ENCODE data around the gene OPRPN. TPM values are rescaled to one million over a fixed set of nuclear protein-coding genes. Genes with fewer than 3 reads are reported as not detected.

Gene OPRPN
- total and polyA plus RNA-seq, 4 donors: not detected

DNA sequence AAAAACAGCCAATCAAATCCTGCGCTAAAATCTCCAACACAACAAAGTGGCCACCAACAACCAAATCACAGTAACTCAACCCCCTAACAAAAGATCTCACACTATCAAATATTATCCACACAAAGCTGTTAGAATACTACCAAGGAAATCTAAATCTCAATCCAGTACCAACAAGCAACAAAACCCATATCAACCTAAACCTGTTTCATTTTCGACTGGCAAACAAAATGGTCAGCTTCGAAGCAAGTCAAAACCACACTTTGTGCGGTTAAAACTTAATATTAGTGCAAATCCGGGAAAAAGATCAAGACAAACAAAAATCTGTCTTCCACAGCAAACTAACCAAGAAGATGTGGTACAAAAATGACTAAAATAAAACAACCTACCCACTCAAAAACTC lies 45.6 kb downstream of the OPRPN start:
- TF ChIP-seq CTCF (IDR thresholded peaks at IDR 0.05; ENCODE audit: control extremely low read depth, extremely low read depth): no peak
- Histone ChIP-seq H3K4me3 (no peak overlapping the region), H3K9ac (ENCODE audit: insufficient read depth in 1 of 2, low read length in 2 of 2) (no peak overlapping the region), H3K27ac (ENCODE audit: low read depth in 1 of 2, low read length in 1 of 2) (no peak overlapping the region), H3K36me3 (ENCODE audit: control insufficient read depth in 4 of 4, insufficient read depth in 4 of 4, low read length in 4 of 4) (no peaks in the 10 kb centered on the region), H3K27me3 (ENCODE audit: control insufficient read depth in 3 of 3, insufficient read depth in 3 of 3, low read length in 2 of 3) (no peaks in the 10 kb centered on the region), H3K9me3 (ENCODE audit: control insufficient read depth in 4 of 4, insufficient read depth in 3 of 4, low read length in 3 of 4) (no peaks in the 10 kb centered on the region), H3K4me1 (ENCODE audit: control insufficient read depth in 5 of 5, insufficient read depth in 5 of 5, low read length in 5 of 5) (no peaks in the 10 kb centered on the region)
- 90 to 92% methylated on average over 5 of the region's 5 CpGs for WGBS, 2 donors
- no peak for DNase-seq
- ATAC-seq (ENCODE audit: insufficient read depth, low FRiP score): no peak

DNA sequence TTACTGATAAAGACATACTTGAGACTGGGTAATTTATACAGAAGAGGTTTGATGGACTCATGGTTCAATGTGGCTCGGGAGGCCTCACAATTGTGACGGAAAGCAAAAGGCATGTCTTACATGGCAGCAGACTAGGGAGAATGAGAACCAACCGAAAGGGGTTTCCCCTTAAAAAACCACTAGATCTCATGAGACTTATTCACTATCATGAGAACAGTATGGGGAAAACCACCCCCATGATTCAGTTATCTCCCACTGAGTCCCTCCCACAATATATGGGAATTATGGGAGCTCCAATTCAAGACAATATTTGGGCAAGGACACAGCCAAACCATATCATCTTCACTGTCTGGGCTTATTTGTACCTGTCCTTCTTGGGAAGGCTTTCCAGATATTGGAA lies 51.5 kb downstream of the OPRPN start:
- ATAC-seq (ENCODE audit: insufficient read depth, low FRiP score) (no peak), DNase-seq (no peak)
- H3K9ac ChIP-seq (ENCODE audit: insufficient read depth in 1 of 2, low read length in 2 of 2): no peak overlapping the region
- H3K9me3 ChIP-seq (ENCODE audit: control insufficient read depth in 4 of 4, insufficient read depth in 3 of 4, low read length in 3 of 4): no peaks in the 10 kb centered on the region
- no peaks in the 10 kb centered on the region for H3K4me1 ChIP-seq (ENCODE audit: control insufficient read depth in 5 of 5, insufficient read depth in 5 of 5, low read length in 5 of 5)
- no peak overlapping the region for H3K4me3 ChIP-seq
- H3K27me3 ChIP-seq (ENCODE audit: control insufficient read depth in 3 of 3, insufficient read depth in 3 of 3, low read length in 2 of 3): no peaks in the 10 kb centered on the region
- no peak for TF ChIP-seq CTCF (IDR thresholded peaks at IDR 0.05; ENCODE audit: control extremely low read depth, extremely low read depth)
- no peaks in the 10 kb centered on the region for H3K36me3 ChIP-seq (ENCODE audit: control insufficient read depth in 4 of 4, insufficient read depth in 4 of 4, low read length in 4 of 4)
- no peak overlapping the region for H3K27ac ChIP-seq (ENCODE audit: low read depth in 1 of 2, low read length in 1 of 2)
- 88 to 93% methylated on average over 3 of the region's 3 CpGs for WGBS, 2 donors

GRCh38 chr4:70452946-70453345 lies 55.2 kb downstream of the OPRPN start:
- WGBS, 2 donors: 19 to 26% methylated on average over 1 of the region's 1 CpG
- DNase-seq: no peak

More at GRCh38 chr4:70452946-70453345, 55.2 kb downstream of the OPRPN start:
- TF ChIP-seq CTCF (IDR thresholded peaks at IDR 0.05; ENCODE audit: control extremely low read depth, extremely low read depth): no peak
- Histone ChIP-seq H3K4me1 (ENCODE audit: control insufficient read depth in 5 of 5, insufficient read depth in 5 of 5, low read length in 5 of 5) (no peaks in the 10 kb centered on the region), H3K27me3 (ENCODE audit: control insufficient read depth in 3 of 3, insufficient read depth in 3 of 3, low read length in 2 of 3) (no peaks in the 10 kb centered on the region), H3K27ac (ENCODE audit: low read depth in 1 of 2, low read length in 1 of 2) (no peak overlapping the region), H3K9ac (ENCODE audit: insufficient read depth in 1 of 2, low read length in 2 of 2) (no peak overlapping the region), H3K9me3 (ENCODE audit: control insufficient read depth in 4 of 4, insufficient read depth in 3 of 4, low read length in 3 of 4) (no peaks in the 10 kb centered on the region), H3K36me3 (ENCODE audit: control insufficient read depth in 4 of 4, insufficient read depth in 4 of 4, low read length in 4 of 4) (no peaks in the 10 kb centered on the region), H3K4me3 (no peak overlapping the region)
- ATAC-seq (ENCODE audit: insufficient read depth, low FRiP score): no peak

Other genes with a start within 250 kb of the OPRPN start
- gene PRR27, start 243.7 kb upstream of the OPRPN start, total RNA-seq: not detected
- gene PRR27, start 243.7 kb upstream of the OPRPN start, polyA plus RNA-seq: not detected
- 1 to 10 TPM; 2.4 to 8.8 TPM for gene ODAM, start 202.2 kb upstream of the OPRPN start, total RNA-seq
- 1 to 10 TPM; 1.6 to 3.2 TPM for gene ODAM, start 202.2 kb upstream of the OPRPN start, polyA plus RNA-seq
- gene FDCSP, start 171.8 kb upstream of the OPRPN start, total RNA-seq: 1 to 10 TPM in 1 of 2 donors, not detected in 1; 6.0 TPM
- under 1 TPM in 1 of 2 donors, not detected in 1; 0.87 TPM for gene FDCSP, start 171.8 kb upstream of the OPRPN start, polyA plus RNA-seq
- not detected for gene CSN3, start 155.3 kb upstream of the OPRPN start, total RNA-seq
- not detected for gene CSN3, start 155.3 kb upstream of the OPRPN start, polyA plus RNA-seq
- gene CABS1, start 63.0 kb upstream of the OPRPN start, total RNA-seq: not detected
- not detected for gene CABS1, start 63.0 kb upstream of the OPRPN start, polyA plus RNA-seq
- gene SMR3A, start 37.2 kb upstream of the OPRPN start, total RNA-seq: not detected
- gene SMR3A, start 37.2 kb upstream of the OPRPN start, polyA plus RNA-seq: not detected
- not detected for gene SMR3B, start 14.8 kb upstream of the OPRPN start, total RNA-seq
- gene SMR3B, start 14.8 kb upstream of the OPRPN start, polyA plus RNA-seq: not detected
- gene MUC7, start 74.3 kb downstream of the OPRPN start, total RNA-seq: not detected
- not detected for gene MUC7, start 74.3 kb downstream of the OPRPN start, polyA plus RNA-seq
- under 1 TPM in 1 of 2 donors, not detected in 1; 0.51 TPM for gene AMTN, start 120.6 kb downstream of the OPRPN start, total RNA-seq
- not detected for gene AMTN, start 120.6 kb downstream of the OPRPN start, polyA plus RNA-seq
- gene AMBN, start 194.3 kb downstream of the OPRPN start, total RNA-seq: not detected
- not detected for gene AMBN, start 194.3 kb downstream of the OPRPN start, polyA plus RNA-seq
- gene ENAM, start 230.8 kb downstream of the OPRPN start, total RNA-seq: under 1 TPM; 0.11 to 0.28 TPM
- gene ENAM, start 230.8 kb downstream of the OPRPN start, polyA plus RNA-seq: under 1 TPM; 0.06 TPM